H1 (cell line): ENCODE results near the gene SLC35G2. TPM values are rescaled to one million over a fixed set of nuclear protein-coding genes. Genes with fewer than 3 reads are reported as not detected.
A peak's percentile ranks its signal among the peaks of the same experiment; 100 is the strongest.

Experiments
- CTCF ChIA-PET: fragments of 300-600 bp; sonication (Branson Sonifier 250); formaldehyde crosslinking; loops from one replicate; lab custom pipeline; 2021; ENCODE audit not compliant: partially characterized antibody; lab: Charles Lee
- POLR2A ChIA-PET: fragments of 300-600 bp; sonication (Branson Sonifier 250); formaldehyde crosslinking; loops from one replicate; lab custom pipeline; 2021; ENCODE audit warnings: inconsistent platforms; ENCODE audit not compliant: partially characterized antibody; lab: Charles Lee
- DNase-seq, 2 experiments: peaks; one replicate each; pipeline versions ENCODE4 v3.0.0 to v3.0.0-alpha.2; 2010 to 2022; ENCODE audit warnings: low spot score in 2 of 2, low read depth in 1 of 2, mixed read lengths in 1 of 2
- FAIRE-seq: peaks from 2 replicates; lab custom pipeline; 2011; peaks lifted over from hg19 to GRCh38; lab: Jason Lieb, UNC
- H2AFZ ChIP-seq: 2 replicates; pipeline ENCODE4 v1.8.1; 2012; ENCODE audit warnings: low read length, inconsistent platforms
- H2AK5ac ChIP-seq: 2 replicates; pipeline ENCODE4 v1.6.1; 2013; ENCODE audit warnings: low read depth, low read length
- H2BK120ac ChIP-seq: replicated peaks from 2 replicates; pipeline ENCODE3; 2013; ENCODE audit warnings: low read depth, low read length, inconsistent platforms
- H2BK12ac ChIP-seq: 2 replicates; pipeline ENCODE4 v1.6.1; 2013; ENCODE audit warnings: low read depth, low read length
- H2BK15ac ChIP-seq: 2 replicates; pipeline ENCODE4 v1.6.1; 2013; ENCODE audit warnings: low read length
- H2BK20ac ChIP-seq: 2 replicates; pipeline ENCODE4 v1.6.1; 2013; ENCODE audit warnings: low read length
- H2BK5ac ChIP-seq: 2 replicates; pipeline ENCODE4 v1.6.1; 2013; ENCODE audit warnings: low read depth, low read length
- H3K14ac ChIP-seq: 2 replicates; pipeline ENCODE4 v1.6.1; 2013; ENCODE audit warnings: inconsistent platforms; ENCODE audit not compliant: insufficient read length
- H3K18ac ChIP-seq: 2 replicates; pipeline ENCODE4 v1.6.1; 2013; ENCODE audit warnings: low read length; ENCODE audit errors: extremely low read depth
- H3K23ac ChIP-seq: 2 replicates; pipeline ENCODE4 v1.6.1; 2013; ENCODE audit warnings: inconsistent platforms; ENCODE audit not compliant: insufficient read length
- H3K23me2 ChIP-seq: 2 replicates; pipeline ENCODE4 v1.6.1; 2013; ENCODE audit warnings: low read depth, low read length
- H3K27ac ChIP-seq: 2 replicates; pipeline ENCODE4 v1.6.1; 2011; ENCODE audit warnings: low read depth, low read length, inconsistent platforms
- H3K27me3 ChIP-seq, 4 experiments: replicated peaks in 1 of 4; 1 replicate in 1 of 4; 2 replicates in 3 of 4; pipeline versions ENCODE4 v1.6.1 to v1.8.1; 2011 to 2013; ENCODE audit warnings: low read length in 3 of 4, mild to moderate bottlenecking in 3 of 4, inconsistent platforms in 2 of 4, mixed read lengths in 2 of 4, moderate library complexity in 1 of 4; ENCODE audit not compliant: control insufficient read depth in 3 of 4, insufficient read depth in 3 of 4; ENCODE audit errors: extremely low read depth in 1 of 4
- H3K36me3 ChIP-seq, 4 experiments: 2 replicates each; pipeline versions ENCODE4 v1.6.1 to v1.8.1; 2011 to 2013; ENCODE audit warnings: mild to moderate bottlenecking in 4 of 4, low read length in 3 of 4, moderate library complexity in 2 of 4, control low read depth in 1 of 4, inconsistent platforms in 1 of 4; ENCODE audit not compliant: insufficient read depth in 4 of 4, control insufficient read depth in 2 of 4
- H3K4ac ChIP-seq: replicated peaks from 2 replicates; pipeline ENCODE3; 2013; ENCODE audit warnings: low read length, low read depth, mixed read lengths, inconsistent platforms; ENCODE audit not compliant: insufficient read length
- H3K4me1 ChIP-seq, 4 experiments: replicated peaks in 1 of 4; 1 replicate in 1 of 4; 2 replicates in 3 of 4; pipeline versions ENCODE4 v1.6.1 to v1.8.1; 2011 to 2013; ENCODE audit warnings: low read length in 3 of 4, inconsistent platforms in 2 of 4, mixed read lengths in 1 of 4; ENCODE audit not compliant: insufficient read depth in 4 of 4, control insufficient read depth in 3 of 4
- H3K4me2 ChIP-seq, 2 experiments: 2 replicates each; pipeline versions ENCODE4 v1.6.1 to v1.8.1; 2011 to 2013; ENCODE audit warnings: low read depth in 2 of 2, low read length in 2 of 2, control low read depth in 1 of 2, inconsistent platforms in 1 of 2, mild to moderate bottlenecking in 1 of 2; ENCODE audit not compliant: insufficient read depth in 1 of 2
- H3K4me3 ChIP-seq, 4 experiments: fragments of 200-600, 300-600 bp in 1 of 4; sonication (generic), shearing (Covaris generic), sonication (Bioruptor Twin) in 1 of 4; 2 replicates each; pipeline versions ENCODE4 v1.5.1 to v1.8.1; 2011 to 2016; ENCODE audit warnings: low read length in 4 of 4, low read depth in 3 of 4, control low read depth in 2 of 4, inconsistent platforms in 2 of 4, mild to moderate bottlenecking in 2 of 4, mixed read lengths in 1 of 4, moderate library complexity in 1 of 4; ENCODE audit not compliant: insufficient read depth in 2 of 4; ENCODE audit errors: extremely low read depth in 1 of 4
- H3K56ac ChIP-seq: replicated peaks from 2 replicates; pipeline ENCODE3; 2013; ENCODE audit warnings: low read depth, mild to moderate bottlenecking, mixed read lengths, low read length, inconsistent platforms; ENCODE audit not compliant: insufficient read length
- H3K79me1 ChIP-seq: 2 replicates; pipeline ENCODE4 v1.6.1; 2013; ENCODE audit warnings: low read depth, low read length, control low read depth
- H3K79me2 ChIP-seq, 2 experiments: 2 replicates each; pipeline versions ENCODE4 v1.6.1 to v1.8.1; 2012 to 2013; ENCODE audit warnings: low read length in 2 of 2, mild to moderate bottlenecking in 2 of 2, inconsistent platforms in 1 of 2; ENCODE audit not compliant: insufficient read depth in 2 of 2, control insufficient read depth in 1 of 2
- H3K9ac ChIP-seq, 4 experiments: replicated peaks in 1 of 4; 1 replicate in 1 of 4; 2 replicates in 3 of 4; pipeline versions ENCODE4 v1.6.1 to v1.8.1; 2011 to 2013; ENCODE audit warnings: low read depth in 3 of 4, low read length in 3 of 4, control low read depth in 2 of 4, mild to moderate bottlenecking in 2 of 4, moderate library complexity in 2 of 4, inconsistent platforms in 1 of 4; ENCODE audit errors: extremely low read depth in 1 of 4
- H3K9me3 ChIP-seq, 2 experiments: 2 replicates each; pipeline versions ENCODE4 v1.6.1 to v1.8.1; 2012 to 2013; ENCODE audit warnings: mild to moderate bottlenecking in 2 of 2, moderate library complexity in 2 of 2, control low read depth in 1 of 2, inconsistent platforms in 1 of 2, low read depth in 1 of 2, low read length in 1 of 2, mixed read lengths in 1 of 2; ENCODE audit not compliant: insufficient read depth in 2 of 2
- H4K20me1 ChIP-seq, 2 experiments: replicated peaks in 1 of 2; 2 replicates each; pipeline versions ENCODE3 to v1.8.1; 2011 to 2013; ENCODE audit warnings: inconsistent platforms in 2 of 2, low read length in 2 of 2, mild to moderate bottlenecking in 1 of 2; ENCODE audit not compliant: insufficient read depth in 2 of 2, control insufficient read depth in 1 of 2
- H4K5ac ChIP-seq: 2 replicates; pipeline ENCODE4 v1.6.1; 2013; ENCODE audit warnings: low read length, low read depth, mixed read lengths, inconsistent platforms; ENCODE audit not compliant: insufficient read length
- H4K8ac ChIP-seq: 2 replicates; pipeline ENCODE4 v1.8.0; 2013; ENCODE audit warnings: mild to moderate bottlenecking, moderate library complexity, low read length, inconsistent platforms; ENCODE audit not compliant: insufficient read depth; ENCODE audit errors: extremely low read depth
- H4K91ac ChIP-seq: replicated peaks from 2 replicates; pipeline ENCODE3; 2013; ENCODE audit warnings: low read length, mixed read lengths, inconsistent platforms; ENCODE audit not compliant: insufficient read length
- BCL11A ChIP-seq, 2 experiments: IDR thresholded peaks; one replicate each; pipeline ENCODE4 v1.6.1; 2011; ENCODE audit warnings: low read depth in 2 of 2, low read length in 2 of 2, mild to moderate bottlenecking in 2 of 2
- BRCA1 ChIP-seq: IDR thresholded peaks from 2 replicates; pipeline ENCODE4 v1.6.1; 2012; ENCODE audit warnings: low read depth, low read length, improper control_type of control experiment
- CTBP2 ChIP-seq: IDR thresholded peaks from 2 replicates; pipeline ENCODE4 v1.7.0; 2011; ENCODE audit warnings: borderline replicate concordance, mild to moderate bottlenecking, moderate library complexity, mixed read lengths, low read length; ENCODE audit not compliant: insufficient read depth, insufficient read length
- JUN ChIP-seq: IDR thresholded peaks from 2 replicates; pipeline ENCODE4 v1.6.1; 2011; ENCODE audit warnings: low read depth, mild to moderate bottlenecking, improper control_type of control experiment, low read length
- KDM4A ChIP-seq: IDR thresholded peaks from one replicate; pipeline ENCODE4 v1.7.1; 2012; ENCODE audit warnings: low read depth, mild to moderate bottlenecking, moderate library complexity, low read length, inconsistent platforms; ENCODE audit not compliant: severe bottlenecking
- RBBP5 ChIP-seq: IDR thresholded peaks from 2 replicates; pipeline ENCODE4 v1.7.1; 2012; ENCODE audit warnings: low read depth, mild to moderate bottlenecking, inconsistent platforms, low read length, moderate library complexity, borderline replicate concordance
- SP4 ChIP-seq: IDR thresholded peaks from 2 replicates; pipeline ENCODE4 v1.6.1; 2012; ENCODE audit warnings: low read length, inconsistent platforms
- USF2 ChIP-seq: IDR thresholded peaks from 2 replicates; pipeline ENCODE4 v1.6.1; 2011; ENCODE audit warnings: low read length, improper control_type of control experiment
- ZNF274 ChIP-seq: IDR thresholded peaks from 2 replicates; pipeline ENCODE4 v1.7.0; 2012; ENCODE audit warnings: low read length, borderline replicate concordance; ENCODE audit errors: extremely low read depth
- WGBS, 2 experiments: shearing (Covaris generic) in 1 of 2; methylation state at CpG; one replicate each; pipeline versions ENCODE4 v1.1.6 to v1.1.7; 2013 to 2015; ENCODE audit warnings: low lambda C conversion rate in 2 of 2, mixed read lengths in 2 of 2, inconsistent platforms in 1 of 2, low coverage in 1 of 2, missing lambda C conversion rate in 1 of 2; ENCODE audit not compliant: insufficient replicate concordance in 2 of 2, insufficient coverage in 1 of 2, insufficient read length in 1 of 2; ENCODE audit errors: extremely low coverage in 1 of 2, missing lambda C conversion rate in 1 of 2; 5-methylcytosine and 5-hydroxymethylcytosine counted together
- polyA plus RNA-seq, 7 experiments: library from polyadenylated mRNA; depleted of rRNA in 3 of 7; stranded (reverse) in 5 of 7; unstranded in 2 of 7; fragments of >200 nt in 5 of 7; fragments of 200-250 nt in 2 of 7; gene quantifications; 1 replicate in 5 of 7; 2 replicates in 1 of 7; 4 replicates in 1 of 7; pipeline versions ENCODE4 v1.2.1 to v1.2.3, GENCODE V29; 2011 to 2013; ENCODE audit warnings: missing spikeins in 2 of 7, mixed read lengths in 2 of 7
- total RNA-seq: library from RNA; stranded (reverse); fragmentation: NEBNext Ultra II Directional; extraction: Animal tissue kit (Norgen Biotek cat#: 25700); gene quantifications from 2 replicates; pipeline ENCODE4 v1.2.1, GENCODE V29; 2021
- TF ChIP-seq, protein P1 (sequence below): IDR thresholded peaks from 2 replicates; pipeline ENCODE4 v1.6.1; 2012; ENCODE audit warnings: inconsistent platforms

Gene SLC35G2
- total and polyA plus RNA-seq, 2 of the 8 experiments (the other 6 are each of a cell fraction or from before 2014, with no cell fraction given), result 5.2 to 6.4 TPM

DNA sequence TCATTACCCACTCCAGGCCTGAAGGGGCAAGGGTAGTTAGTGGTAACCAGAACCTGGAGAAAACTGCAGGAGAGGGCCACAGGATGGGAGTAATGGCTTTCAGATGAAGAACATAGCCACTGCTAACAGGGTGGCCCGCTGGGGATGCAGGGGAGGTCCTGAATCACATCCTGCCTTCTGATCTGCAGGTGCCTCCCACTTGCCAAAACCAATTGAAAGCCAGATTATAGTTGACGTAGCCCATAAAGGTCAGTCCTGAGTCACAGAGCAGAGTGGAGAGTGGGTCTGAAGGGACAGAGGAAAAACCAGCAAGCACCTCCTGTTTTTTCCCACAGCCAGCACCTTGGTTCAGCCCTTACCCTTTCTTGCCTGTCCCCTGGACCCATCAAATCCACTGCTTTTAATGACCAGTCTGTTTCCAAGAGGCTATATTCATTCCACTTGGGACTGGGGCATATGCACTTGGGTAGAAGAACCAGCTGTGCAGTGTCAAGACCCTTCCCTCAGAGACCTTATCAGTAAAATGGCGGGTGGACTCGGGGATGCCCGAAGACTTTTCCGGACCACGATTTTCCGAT, 646 bp upstream of the SLC35G2 start:
- DNase-seq (peak in 1 of 2 experiments; percentile 61), FAIRE-seq (no peak)
- peak overlapping the region; percentile 96 to 99 for H3K4me2 ChIP-seq
- WGBS, 2 experiments, result 17% methylated on average over 8 of the region's 8 CpGs; no CpG with 5 or more reads in 1 of the 2 experiments
- H3K27ac ChIP-seq, result no peak overlapping the region
- no peak overlapping the region for H3K4ac ChIP-seq
- no peak overlapping the region for H3K56ac ChIP-seq
- H2BK5ac ChIP-seq, result no peak overlapping the region; the same call in 1 of the 2 replicates
- ChIA-PET POLR2A (interaction anchor here (0.7 to 1.0 kb wide), 2 partner anchors 13 to 43 kb away, joined by 3 read pairs; partner anchors contain the start of gene NCK1), CTCF (no interaction called here)
- H4K5ac ChIP-seq, result no peak overlapping the region
- H2BK15ac ChIP-seq, result no peak overlapping the region; the same call in 1 of the 2 replicates
- peaks cover 11% of the 10 kb centered on the region for H3K23me2 ChIP-seq
- H4K8ac ChIP-seq, result no peak overlapping the region
- H2AFZ ChIP-seq, result peak overlapping the region; percentile 47
- peak overlapping the region; percentile 52 to 66 (median 58) for H3K4me3 ChIP-seq
- peaks cover 2% of the 10 kb centered on the region; the same call in 1 of the 2 replicates for H3K79me1 ChIP-seq
- peaks cover 0 to 9% (median 4%) of the 10 kb centered on the region in 4 experiments; a peak in 4 of 7 replicates for H3K4me1 ChIP-seq
- H3K9me3 ChIP-seq, result no peaks in the 10 kb centered on the region
- H2BK20ac ChIP-seq, result no peak overlapping the region
- no peak overlapping the region for H3K14ac ChIP-seq
- H4K20me1 ChIP-seq, result peaks cover 0 to 7% of the 10 kb centered on the region in 2 experiments
- H3K27me3 ChIP-seq, result peaks cover 0 to 9% (median 5%) of the 10 kb centered on the region in 4 experiments; a peak in 6 of 7 replicates
- H3K9ac ChIP-seq, result peak overlapping the region in 2 of 4 experiments; percentile 19 to 35; a peak in 3 of 7 replicates
- no peak overlapping the region; the same call in 1 of the 2 replicates for H3K18ac ChIP-seq
- H3K23ac ChIP-seq, result no peak overlapping the region
- no peak overlapping the region for H2AK5ac ChIP-seq
- no peak overlapping the region for H4K91ac ChIP-seq
- H2BK12ac ChIP-seq, result peak overlapping the region; percentile 61; the same call in 1 of the 2 replicates
- peaks cover 0 to 13% of the 10 kb centered on the region in 2 experiments; a peak in 2 of 4 replicates for H3K79me2 ChIP-seq
- no peak overlapping the region for H2BK120ac ChIP-seq
- H3K36me3 ChIP-seq, result no peaks in the 10 kb centered on the region
- TF ChIP-seq JUN, result no peak
- TF ChIP-seq KDM4A, result no peak
- no peak for TF ChIP-seq USF2
- TF ChIP-seq CTBP2, result no peak
- TF ChIP-seq, protein P1, sequence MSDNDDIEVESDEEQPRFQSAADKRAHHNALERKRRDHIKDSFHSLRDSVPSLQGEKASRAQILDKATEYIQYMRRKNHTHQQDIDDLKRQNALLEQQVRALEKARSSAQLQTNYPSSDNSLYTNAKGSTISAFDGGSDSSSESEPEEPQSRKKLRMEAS, result no peak
- no peak for TF ChIP-seq BCL11A (IDR thresholded peaks at IDR 0.05; ENCODE audit: low read depth in 2 of 2, low read length in 2 of 2)
- no peak for TF ChIP-seq RBBP5
- no peak for TF ChIP-seq SP4
- no peak for TF ChIP-seq BRCA1
- TF ChIP-seq ZNF274, result no peak
